Endothelial cell of umbilical vein (primary cell): ENCODE results near the gene THG1L. TPM values are rescaled to one million over a fixed set of nuclear protein-coding genes. Genes with fewer than 3 reads are reported as not detected.

Experiments
- BruUV-seq: library from RNA; stranded (reverse); fragments of 400-500 nt; replicated peaks from 2 replicates; lab custom pipeline; 2021; lab: Mats Ljungman, UMichigan
- CTCF ChIA-PET: fragments of 300-600, 350-600 bp; sonication (Branson Sonifier 250); formaldehyde crosslinking; loops from one replicate; lab custom pipeline; 2021; ENCODE audit warnings: antibody characterized with exemption, inconsistent platforms; lab: Charles Lee
- POLR2A ChIA-PET: fragments of 300-600, 350-600 bp; sonication (Branson Sonifier 250); formaldehyde crosslinking; loops from one replicate; lab custom pipeline; 2021; ENCODE audit warnings: antibody characterized with exemption, inconsistent platforms; lab: Charles Lee
- DNase-seq: peaks from one replicate; pipeline ENCODE4 v3.0.0-alpha.2; 2011; ENCODE audit warnings: low read depth, low spot score
- FAIRE-seq: peaks from 2 replicates; lab custom pipeline; 2011; peaks lifted over from hg19 to GRCh38; lab: Jason Lieb, UNC
- H2AFZ ChIP-seq: 2 replicates; pipeline ENCODE4 v1.6.0; 2012; ENCODE audit warnings: low read depth, low read length, control low read depth, inconsistent platforms
- H3K27ac ChIP-seq: 2 replicates; pipeline ENCODE4 v1.5.1; 2011; ENCODE audit warnings: low read depth, mild to moderate bottlenecking, control low read depth, low read length, moderate library complexity; ENCODE audit not compliant: insufficient read depth
- H3K27me3 ChIP-seq, 2 experiments: 2 replicates each; pipeline versions ENCODE4 v1.6.0 to v1.6.1; 2011; ENCODE audit warnings: low read length in 2 of 2, mixed read lengths in 1 of 2; ENCODE audit not compliant: control insufficient read depth in 2 of 2, insufficient read depth in 2 of 2
- H3K36me3 ChIP-seq, 2 experiments: 2 replicates in 1 of 2; 3 replicates in 1 of 2; pipeline ENCODE4 v1.5.1; 2011; ENCODE audit warnings: low read length in 2 of 2, mild to moderate bottlenecking in 1 of 2, moderate library complexity in 1 of 2; ENCODE audit not compliant: control insufficient read depth in 2 of 2, insufficient read depth in 2 of 2; ENCODE audit errors: extremely low read depth in 1 of 2
- H3K4me1 ChIP-seq: 3 replicates; pipeline ENCODE4 v1.5.1; 2011; ENCODE audit warnings: mild to moderate bottlenecking, low read length; ENCODE audit not compliant: control insufficient read depth, insufficient read depth; ENCODE audit errors: extremely low read depth
- H3K4me2 ChIP-seq: 2 replicates; pipeline ENCODE4 v1.6.1; 2011; ENCODE audit warnings: low read length, control low read depth, mixed read lengths; ENCODE audit not compliant: insufficient read depth
- H3K4me3 ChIP-seq, 3 experiments: fragments of 200-600 bp in 1 of 3; sonication (generic), shearing (Covaris generic) in 1 of 3; replicated peaks in 1 of 3; 2 replicates each; pipeline ENCODE4 v1.5.1; 2011 to 2016; ENCODE audit warnings: control low read depth in 3 of 3, low read length in 3 of 3, mild to moderate bottlenecking in 2 of 3, inconsistent platforms in 1 of 3, low read depth in 1 of 3, moderate library complexity in 1 of 3; ENCODE audit not compliant: insufficient read depth in 1 of 3
- H3K79me2 ChIP-seq: 2 replicates; pipeline ENCODE4 v1.6.0; 2012; ENCODE audit warnings: low read length, inconsistent platforms; ENCODE audit not compliant: control insufficient read depth, insufficient read depth
- H3K9ac ChIP-seq: replicated peaks from 2 replicates; pipeline ENCODE3; 2011; ENCODE audit warnings: low read length, control low read depth; ENCODE audit not compliant: insufficient read depth; ENCODE audit errors: extremely low read depth
- H3K9me1 ChIP-seq: replicated peaks from 3 replicates; pipeline ENCODE4 v1.6.0; 2011; ENCODE audit warnings: mild to moderate bottlenecking, low read length; ENCODE audit not compliant: control insufficient read depth, insufficient read depth; ENCODE audit errors: extremely low read depth
- H3K9me3 ChIP-seq: replicated peaks from 2 replicates; pipeline ENCODE4 v1.5.1; 2012; ENCODE audit warnings: low read length, inconsistent platforms; ENCODE audit not compliant: control insufficient read depth, insufficient read depth
- H4K20me1 ChIP-seq: replicated peaks from 2 replicates; pipeline ENCODE3; 2011; ENCODE audit warnings: mild to moderate bottlenecking, low read length; ENCODE audit not compliant: control insufficient read depth, insufficient read depth; ENCODE audit errors: extremely low read depth
- EZH2 ChIP-seq: IDR thresholded peaks from 2 replicates; pipeline ENCODE4 v1.6.1; 2012; ENCODE audit warnings: borderline replicate concordance, low read depth, mild to moderate bottlenecking, moderate library complexity, low read length, inconsistent platforms; ENCODE audit not compliant: severe bottlenecking
- FOS ChIP-seq: IDR thresholded peaks from 2 replicates; pipeline ENCODE4 v1.6.1; 2011; ENCODE audit warnings: mild to moderate bottlenecking, low read length, moderate library complexity, borderline replicate concordance; ENCODE audit not compliant: insufficient read depth
- GATA2 ChIP-seq: IDR thresholded peaks from 2 replicates; pipeline ENCODE4 v1.7.0; 2011; ENCODE audit warnings: low read depth, mild to moderate bottlenecking, moderate library complexity, mixed read lengths, low read length; ENCODE audit not compliant: insufficient read length, insufficient read depth
- JUN ChIP-seq: IDR thresholded peaks from 2 replicates; pipeline ENCODE4 v1.6.1; 2011; ENCODE audit warnings: borderline replicate concordance, low read depth; ENCODE audit not compliant: insufficient read length, insufficient read depth
- MYC ChIP-seq: IDR thresholded peaks from one replicate; pipeline ENCODE4 v1.6.1; 2011; ENCODE audit warnings: mild to moderate bottlenecking, low read depth, low read length
- POLR2A ChIP-seq: IDR thresholded peaks from 2 replicates; pipeline ENCODE4 v1.6.1; 2012; ENCODE audit warnings: low read depth, mild to moderate bottlenecking, control low read depth, low read length
- POLR2AphosphoS5 ChIP-seq: IDR thresholded peaks from 2 replicates; pipeline ENCODE4 v1.6.1; 2012; ENCODE audit warnings: low read depth, mild to moderate bottlenecking, control low read depth, low read length, moderate library complexity; ENCODE audit not compliant: insufficient read depth
- dilution Hi-C: fragments of 300-500 bp; cut with MboI; formaldehyde crosslinking; loops from one replicate; pipeline ENCODE4 v1.15.0; 2019; ENCODE audit warnings: low sequenced_read_pairs; ENCODE audit not compliant: extremely low pct_ligation_motif_present
- intact Hi-C: fragments of 100-400 bp; cut with micrococcal nuclease; formaldehyde crosslinking; loops from one replicate; pipeline ENCODE4 v1.10.0; 2022
- polyA plus RNA-seq, 4 experiments: library from polyadenylated mRNA; depleted of rRNA in 3 of 4; stranded (reverse) in 3 of 4; unstranded in 1 of 4; fragments of >200 nt; gene quantifications; 2 replicates each; pipeline versions ENCODE4 v1.2.1 to v1.2.3, GENCODE V29; 2011 to 2012; ENCODE audit warnings: missing spikeins in 1 of 4
- total RNA-seq: library from RNA; stranded (reverse); gene quantifications from 2 replicates; pipeline ENCODE4 v1.2.3, GENCODE V29; 2021
- TF ChIP-seq, protein P1 (sequence below), 2 donors: IDR thresholded peaks; 1 replicate in 1 of 2; 2 replicates in 1 of 2; pipeline ENCODE4 v1.5.1; 2011; ENCODE audit warnings: low read length in 2 of 2, mild to moderate bottlenecking in 2 of 2, moderate library complexity in 2 of 2, control low read depth in 1 of 2, inconsistent platforms in 1 of 2, low read depth in 1 of 2; ENCODE audit not compliant: insufficient read depth in 1 of 2; ENCODE audit errors: extremely low read depth in 1 of 2
- TF ChIP-seq, protein P2 (sequence below): IDR thresholded peaks from 2 replicates; pipeline ENCODE4 v1.6.1; 2011; ENCODE audit not compliant: insufficient read depth, insufficient read length

THG1L gene
- total and polyA plus RNA-seq, 2 donors (not counting 3 experiments of a cell fraction or from before 2014, with no cell fraction given): 4.4 to 7.6 TPM

DNA sequence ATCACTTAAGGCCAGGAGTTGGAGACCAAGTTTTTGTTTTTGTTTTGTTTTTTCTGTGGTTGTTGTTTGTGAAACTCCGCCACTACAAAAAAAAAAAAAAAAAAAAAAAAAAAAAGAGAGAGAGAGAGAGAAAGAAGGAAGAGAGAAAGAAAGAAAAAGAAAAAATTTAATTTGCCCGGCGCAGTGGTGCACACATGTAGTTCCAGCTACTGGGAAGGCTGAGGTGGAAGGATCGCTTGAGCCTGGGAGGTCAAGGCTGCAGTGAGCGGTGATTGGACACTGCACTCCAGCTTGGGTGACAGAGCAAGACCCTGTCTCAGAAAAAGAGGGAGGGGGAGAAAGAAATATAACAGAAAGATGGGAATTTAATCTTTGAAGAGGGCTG is 902 bp downstream of the THG1L start:
- no peaks in the 10 kb centered on the region for H3K36me3 ChIP-seq
- no peaks in the 10 kb centered on the region for H3K27me3 ChIP-seq
- dilution Hi-C loops: no loop called here
- H3K9me3 ChIP-seq: no peaks in the 10 kb centered on the region
- H3K4me2 ChIP-seq: peak overlapping the region; percentile 60
- DNase-seq: no peak
- TF ChIP-seq GATA2: no peak
- TF ChIP-seq FOS: no peak
- no peak for TF ChIP-seq JUN
- TF ChIP-seq, protein P1, sequence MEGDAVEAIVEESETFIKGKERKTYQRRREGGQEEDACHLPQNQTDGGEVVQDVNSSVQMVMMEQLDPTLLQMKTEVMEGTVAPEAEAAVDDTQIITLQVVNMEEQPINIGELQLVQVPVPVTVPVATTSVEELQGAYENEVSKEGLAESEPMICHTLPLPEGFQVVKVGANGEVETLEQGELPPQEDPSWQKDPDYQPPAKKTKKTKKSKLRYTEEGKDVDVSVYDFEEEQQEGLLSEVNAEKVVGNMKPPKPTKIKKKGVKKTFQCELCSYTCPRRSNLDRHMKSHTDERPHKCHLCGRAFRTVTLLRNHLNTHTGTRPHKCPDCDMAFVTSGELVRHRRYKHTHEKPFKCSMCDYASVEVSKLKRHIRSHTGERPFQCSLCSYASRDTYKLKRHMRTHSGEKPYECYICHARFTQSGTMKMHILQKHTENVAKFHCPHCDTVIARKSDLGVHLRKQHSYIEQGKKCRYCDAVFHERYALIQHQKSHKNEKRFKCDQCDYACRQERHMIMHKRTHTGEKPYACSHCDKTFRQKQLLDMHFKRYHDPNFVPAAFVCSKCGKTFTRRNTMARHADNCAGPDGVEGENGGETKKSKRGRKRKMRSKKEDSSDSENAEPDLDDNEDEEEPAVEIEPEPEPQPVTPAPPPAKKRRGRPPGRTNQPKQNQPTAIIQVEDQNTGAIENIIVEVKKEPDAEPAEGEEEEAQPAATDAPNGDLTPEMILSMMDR (IDR thresholded peaks at IDR 0.05; ENCODE audit: extremely low read depth in 1 of 2, insufficient read depth in 1 of 2, low read depth in 1 of 2, low read length in 2 of 2): no peak
- no peak for TF ChIP-seq EZH2
- no peak for TF ChIP-seq POLR2AphosphoS5
- TF ChIP-seq, protein P2, sequence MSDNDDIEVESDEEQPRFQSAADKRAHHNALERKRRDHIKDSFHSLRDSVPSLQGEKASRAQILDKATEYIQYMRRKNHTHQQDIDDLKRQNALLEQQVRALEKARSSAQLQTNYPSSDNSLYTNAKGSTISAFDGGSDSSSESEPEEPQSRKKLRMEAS: no peak
- TF ChIP-seq MYC: no peak
- no peak for TF ChIP-seq POLR2A
- no peak for FAIRE-seq
- no TSS peak for BruUV-seq
- CTCF ChIA-PET: interaction anchor here (1.0 to 2.6 kb wide), 4 partner anchors 11 to 404 kb away, joined by 4 to 24 read pairs (median 6); partner anchors contain the start of gene LSM11
- H2AFZ ChIP-seq: no peak overlapping the region
- H3K9ac ChIP-seq: no peak overlapping the region
- no peaks in the 10 kb centered on the region for H3K79me2 ChIP-seq
- intact Hi-C loops: loop anchor here (5.0 kb wide), 1 partner anchor 590 kb away; the partner anchor contains the start of gene MED7
- H3K9me1 ChIP-seq: no peaks in the 10 kb centered on the region
- H3K4me1 ChIP-seq: no peaks in the 10 kb centered on the region
- no peak overlapping the region for H3K27ac ChIP-seq
- H3K4me3 ChIP-seq: no peak overlapping the region
- POLR2A ChIA-PET: no interaction called here
- no peaks in the 10 kb centered on the region for H4K20me1 ChIP-seq
